ENCODE data around the gene FIGN. TPM values are rescaled to one million over a fixed set of nuclear protein-coding genes. Genes with fewer than 3 reads are reported as not detected.

FIGN gene
- total RNA-seq, 3 donors from 2014 or later = not detected

DNA sequence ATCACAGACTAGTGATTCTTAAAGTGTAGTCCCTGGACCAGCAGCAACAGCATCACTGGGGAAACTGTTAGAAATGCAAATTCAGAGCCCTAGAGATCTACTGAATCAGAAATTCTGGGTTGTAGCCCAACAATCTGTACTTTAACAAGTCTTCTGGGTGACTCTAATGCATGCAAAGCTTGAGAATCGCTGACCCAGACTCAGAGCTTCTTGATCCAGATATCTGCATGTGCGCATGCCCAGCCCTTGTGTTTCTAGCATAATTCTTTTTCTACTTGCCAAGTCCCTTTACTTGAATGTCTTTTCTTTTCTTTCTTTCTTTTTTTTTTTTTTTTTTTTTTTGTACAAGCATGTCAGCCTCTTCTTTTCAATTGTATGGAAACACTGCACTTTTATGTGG, 60.4 kb downstream of the FIGN start:
- no peaks in the 10 kb centered on the region for H3K4me1 Mint-ChIP-seq (ENCODE audit: low read depth)
- no peaks in the 10 kb centered on the region for H3K27me3 Mint-ChIP-seq (ENCODE audit: low read depth)
- DNase-seq (no peak), ATAC-seq (no peak)
- H3K4me3 Mint-ChIP-seq = no peak overlapping the region
- no peaks in the 10 kb centered on the region for H3K9me3 Mint-ChIP-seq
- no peaks in the 10 kb centered on the region for H3K36me3 Mint-ChIP-seq (ENCODE audit: insufficient read depth)

DNA sequence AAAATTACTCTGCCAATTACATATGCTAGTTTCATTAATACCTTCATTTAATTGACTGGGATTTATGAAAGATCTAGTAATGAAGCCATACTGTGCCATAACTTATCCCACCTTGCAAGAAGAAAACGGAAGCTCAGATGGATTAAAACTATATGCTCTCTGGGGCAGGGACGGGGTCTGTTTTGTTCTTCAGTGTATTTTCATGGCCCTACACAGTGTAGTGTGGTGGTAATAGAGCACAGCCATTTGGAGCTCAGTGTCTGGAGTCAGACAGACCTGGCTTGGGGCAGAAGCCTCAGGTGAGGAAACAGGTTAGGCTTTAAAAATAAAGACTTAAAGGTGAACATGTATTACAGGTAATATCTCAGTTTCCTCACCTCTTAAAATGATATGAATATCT, 62.3 kb downstream of the FIGN start:
- no peaks in the 10 kb centered on the region for H3K4me1 Mint-ChIP-seq (ENCODE audit: low read depth)
- no peaks in the 10 kb centered on the region for H3K27me3 Mint-ChIP-seq (ENCODE audit: low read depth)
- H3K4me3 Mint-ChIP-seq = no peak overlapping the region
- no peaks in the 10 kb centered on the region for H3K36me3 Mint-ChIP-seq (ENCODE audit: insufficient read depth)
- no peak for DNase-seq
- ATAC-seq = no peak
- H3K9me3 Mint-ChIP-seq = no peaks in the 10 kb centered on the region

DNA sequence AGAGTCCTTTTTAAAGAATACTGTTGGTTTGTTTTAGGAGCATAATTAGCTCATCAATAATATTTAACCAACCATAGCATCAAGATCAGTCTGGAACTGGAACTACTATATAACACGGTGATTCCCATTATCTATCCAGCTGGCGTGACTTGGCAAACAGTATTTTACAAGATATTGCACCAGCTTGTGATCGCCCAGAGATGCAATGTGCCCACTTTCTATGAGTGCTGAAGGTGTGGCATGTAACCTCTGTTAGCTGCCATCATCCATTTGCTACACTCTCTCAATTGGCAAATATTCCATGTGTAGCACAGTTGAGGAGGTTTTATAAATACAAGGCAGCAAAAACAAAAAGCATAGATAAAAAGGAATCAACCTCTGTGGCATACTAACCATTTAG, 64.9 kb downstream of the FIGN start:
- no peak for DNase-seq
- H3K36me3 Mint-ChIP-seq (ENCODE audit: insufficient read depth) = no peaks in the 10 kb centered on the region
- no peaks in the 10 kb centered on the region for H3K4me1 Mint-ChIP-seq (ENCODE audit: low read depth)
- H3K27me3 Mint-ChIP-seq (ENCODE audit: low read depth) = no peaks in the 10 kb centered on the region
- no peak overlapping the region for H3K4me3 Mint-ChIP-seq
- no peak for ATAC-seq
- H3K9me3 Mint-ChIP-seq = peaks cover 6% of the 10 kb centered on the region

DNA sequence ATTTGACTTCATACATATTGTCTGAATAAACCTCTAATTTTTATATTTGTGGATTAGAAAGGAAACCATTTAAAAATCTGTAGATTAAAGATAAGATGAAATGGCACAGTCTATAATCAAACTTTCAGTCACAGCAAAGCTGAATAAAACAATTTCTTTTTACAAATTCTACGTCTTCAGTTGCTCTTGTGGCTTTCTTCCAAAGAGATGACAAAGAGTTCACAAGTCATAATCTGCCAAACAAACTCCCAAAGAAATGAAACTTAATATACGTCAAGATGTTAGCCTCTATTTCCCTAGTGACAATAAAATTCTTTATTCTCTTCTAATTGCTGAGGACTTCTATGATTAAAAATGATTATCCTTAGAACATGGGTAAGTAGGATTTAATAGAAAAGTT, 66.3 kb downstream of the FIGN start:
- H3K9me3 Mint-ChIP-seq = peaks cover 9% of the 10 kb centered on the region
- no peak overlapping the region for H3K4me3 Mint-ChIP-seq
- H3K4me1 Mint-ChIP-seq (ENCODE audit: low read depth) = no peaks in the 10 kb centered on the region
- H3K36me3 Mint-ChIP-seq (ENCODE audit: insufficient read depth) = no peaks in the 10 kb centered on the region
- ATAC-seq (no peak), DNase-seq (no peak)
- no peaks in the 10 kb centered on the region for H3K27me3 Mint-ChIP-seq (ENCODE audit: low read depth)

DNA sequence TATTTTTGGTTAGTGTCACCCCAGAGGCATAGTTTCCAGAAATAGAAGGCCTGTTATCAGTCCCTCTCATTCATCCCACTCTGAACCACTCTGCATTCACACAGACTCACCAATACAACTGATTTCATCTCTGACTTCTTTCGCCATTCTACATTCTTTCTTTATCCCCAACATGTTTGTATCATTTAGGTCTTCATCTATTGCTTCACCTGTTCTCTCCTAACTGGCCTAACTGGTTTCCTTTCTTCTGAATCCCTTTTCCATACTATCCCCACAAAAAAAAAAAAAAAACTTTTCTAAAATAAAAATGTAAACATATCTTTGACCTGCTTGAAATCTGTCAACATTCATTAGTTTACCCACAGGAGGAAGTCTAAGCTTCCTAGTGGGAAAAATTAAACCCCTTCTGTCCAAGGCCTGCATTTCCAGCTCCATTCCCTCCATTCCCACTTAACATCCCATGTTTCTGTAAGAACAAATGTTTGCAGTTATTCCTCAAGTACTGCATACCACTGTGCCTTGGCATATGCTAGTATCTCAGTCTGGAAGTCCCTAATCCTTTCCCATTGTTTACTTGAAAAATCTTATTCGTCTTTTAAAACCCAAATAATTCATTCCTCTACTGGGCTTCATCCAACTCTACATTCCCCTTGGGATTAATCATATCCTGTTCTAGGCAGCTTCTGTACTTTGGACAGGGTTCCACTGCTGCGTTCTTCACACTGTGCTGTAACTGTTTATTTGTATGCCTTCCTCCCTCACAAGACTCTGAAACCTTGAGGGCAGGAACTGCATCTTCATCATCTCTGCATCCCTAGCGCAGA, 68.5 kb downstream of the FIGN start:
- H3K4me3 Mint-ChIP-seq = no peak overlapping the region
- DNase-seq = no peak
- no peaks in the 10 kb centered on the region for H3K4me1 Mint-ChIP-seq (ENCODE audit: low read depth)
- no peaks in the 10 kb centered on the region for H3K27me3 Mint-ChIP-seq (ENCODE audit: low read depth)
- H3K9me3 Mint-ChIP-seq = peaks cover 11% of the 10 kb centered on the region
- ATAC-seq = no peak
- no peaks in the 10 kb centered on the region for H3K36me3 Mint-ChIP-seq (ENCODE audit: insufficient read depth)

DNA sequence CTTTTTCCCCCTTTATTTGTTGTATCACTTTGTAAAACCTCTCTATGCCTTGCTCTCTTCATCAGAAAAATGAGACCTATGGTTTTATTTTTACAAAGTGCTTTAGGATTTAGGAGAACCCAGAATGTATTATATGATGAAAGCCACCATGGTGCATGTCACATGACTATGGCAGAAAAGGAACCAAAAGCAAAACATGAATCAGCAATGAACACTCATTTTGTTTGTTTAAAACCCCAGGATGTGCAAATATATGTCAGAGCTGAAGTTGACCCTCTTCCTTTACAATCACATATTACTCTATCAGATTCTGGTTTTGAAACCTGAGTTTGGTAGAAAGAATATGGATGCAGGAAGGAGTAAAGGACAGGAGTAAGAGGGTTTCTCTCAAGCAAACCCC, 70.0 kb downstream of the FIGN start:
- no peaks in the 10 kb centered on the region for H3K27me3 Mint-ChIP-seq (ENCODE audit: low read depth)
- no peaks in the 10 kb centered on the region for H3K4me1 Mint-ChIP-seq (ENCODE audit: low read depth)
- DNase-seq (no peak), ATAC-seq (no peak)
- H3K4me3 Mint-ChIP-seq = no peak overlapping the region
- H3K9me3 Mint-ChIP-seq = peaks cover 11% of the 10 kb centered on the region
- no peaks in the 10 kb centered on the region for H3K36me3 Mint-ChIP-seq (ENCODE audit: insufficient read depth)

GRCh38 chr2:163665051-163665450, 70.8 kb downstream of the FIGN start:
- DNase-seq (no peak), ATAC-seq (no peak)
- H3K27me3 Mint-ChIP-seq (ENCODE audit: low read depth) = no peaks in the 10 kb centered on the region
- H3K9me3 Mint-ChIP-seq = peaks cover 15% of the 10 kb centered on the region
- no peaks in the 10 kb centered on the region for H3K36me3 Mint-ChIP-seq (ENCODE audit: insufficient read depth)
- H3K4me3 Mint-ChIP-seq = no peak overlapping the region
- no peaks in the 10 kb centered on the region for H3K4me1 Mint-ChIP-seq (ENCODE audit: low read depth)

- ATAC-seq (no peak), DNase-seq (no peak)
- Mint-ChIP-seq H3K27me3 (ENCODE audit: low read depth) (no peaks in the 10 kb centered on the region), H3K4me3 (no peak overlapping the region), H3K9me3 (peaks cover 15% of the 10 kb centered on the region), H3K36me3 (ENCODE audit: insufficient read depth) (no peaks in the 10 kb centered on the region), H3K4me1 (ENCODE audit: low read depth) (no peaks in the 10 kb centered on the region)
Observed at GRCh38 chr2:163664610-163665009, 71.2 kb downstream of the FIGN start.

DNA sequence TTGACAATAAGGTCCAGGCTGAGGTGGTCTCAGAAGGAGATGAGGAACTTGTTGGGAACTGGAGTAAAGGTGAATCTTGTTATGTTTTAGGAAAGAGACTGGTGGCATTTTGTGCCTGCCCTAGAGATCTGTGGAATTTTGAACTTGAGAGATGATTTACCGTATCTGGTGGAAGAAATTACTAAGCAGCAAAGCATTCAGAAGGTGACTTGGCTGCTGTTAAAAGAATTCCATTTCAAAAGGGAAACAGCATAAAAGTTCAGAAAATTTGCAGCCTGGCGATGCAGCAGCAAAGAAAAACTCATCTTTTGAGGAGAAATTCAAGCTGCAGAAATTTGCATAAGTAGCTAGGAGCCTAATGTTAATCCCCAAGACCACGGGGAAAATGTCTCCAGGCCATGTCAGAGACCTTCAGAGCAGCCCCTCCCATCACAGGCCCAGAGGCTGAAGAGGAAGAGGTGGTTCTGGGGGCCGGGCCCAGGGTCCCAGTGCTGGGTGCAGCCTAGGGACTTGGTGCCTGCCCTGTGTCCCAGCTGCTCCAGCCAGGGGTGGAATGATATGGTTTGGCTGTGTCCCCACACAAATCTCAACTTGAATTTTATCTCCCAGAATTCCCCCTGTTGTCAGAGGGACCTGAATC, 73.5 kb downstream of the FIGN start:
- H3K36me3 Mint-ChIP-seq (ENCODE audit: insufficient read depth) = no peaks in the 10 kb centered on the region
- H3K4me1 Mint-ChIP-seq (ENCODE audit: low read depth) = no peaks in the 10 kb centered on the region
- H3K4me3 Mint-ChIP-seq = no peak overlapping the region
- no peaks in the 10 kb centered on the region for H3K27me3 Mint-ChIP-seq (ENCODE audit: low read depth)
- DNase-seq (no peak), ATAC-seq (no peak)
- H3K9me3 Mint-ChIP-seq = peaks cover 25% of the 10 kb centered on the region

DNA sequence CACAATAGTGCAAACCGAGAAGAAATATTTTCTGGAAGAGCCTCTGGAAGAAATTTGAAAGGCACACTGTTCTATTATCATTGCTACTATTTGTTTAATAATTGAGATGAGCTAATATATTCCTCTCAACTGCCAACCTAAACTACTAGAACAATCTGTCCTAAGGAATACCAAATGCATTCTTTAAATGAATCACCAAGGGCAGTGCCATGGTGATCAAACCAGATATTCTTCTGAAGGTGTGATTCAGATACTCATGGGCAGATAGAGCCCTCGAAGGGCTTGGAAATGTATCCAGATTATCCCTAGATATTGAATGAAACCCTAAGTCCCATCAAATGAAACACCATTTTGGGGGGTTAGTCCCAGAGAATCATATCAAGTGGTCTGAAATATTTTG, 76.6 kb downstream of the FIGN start:
- DNase-seq = no peak
- H3K9me3 Mint-ChIP-seq = peaks cover 18% of the 10 kb centered on the region

DNA sequence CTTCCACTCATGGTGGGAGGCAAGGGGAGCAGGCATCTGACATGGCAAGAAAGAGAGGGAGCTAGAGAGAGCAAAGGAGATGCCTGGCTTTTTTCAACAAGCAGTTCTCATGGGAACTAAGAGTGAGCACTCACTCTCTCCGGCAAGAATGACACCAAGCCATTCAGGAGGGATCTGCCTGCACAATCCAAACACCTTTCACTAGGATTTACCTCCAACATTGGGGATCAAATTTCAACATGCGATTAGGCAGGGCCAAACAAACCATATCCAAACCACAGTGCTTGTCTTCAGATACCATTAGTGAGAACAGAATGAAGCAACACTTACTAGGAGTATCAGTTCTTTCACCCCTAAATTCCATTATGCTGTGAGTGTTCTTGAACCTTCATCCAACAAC, 77.3 kb downstream of the FIGN start:
- no peak for DNase-seq
- no peaks in the 10 kb centered on the region for H3K27me3 Mint-ChIP-seq (ENCODE audit: low read depth)
- ATAC-seq = no peak

More for the DNA sequence above, 76.6 kb downstream of the FIGN start:
- H3K36me3 Mint-ChIP-seq (ENCODE audit: insufficient read depth) = no peaks in the 10 kb centered on the region
- no peaks in the 10 kb centered on the region for H3K4me1 Mint-ChIP-seq (ENCODE audit: low read depth)
- H3K27me3 Mint-ChIP-seq (ENCODE audit: low read depth) = no peaks in the 10 kb centered on the region
- no peak for ATAC-seq
- H3K4me3 Mint-ChIP-seq = no peak overlapping the region

GRCh38 chr2:163657281-163657656, 78.5 kb downstream of the FIGN start:
- Mint-ChIP-seq H3K9me3 (peaks cover 16% of the 10 kb centered on the region), H3K4me1 (ENCODE audit: low read depth) (no peaks in the 10 kb centered on the region), H3K4me3 (no peak overlapping the region), H3K36me3 (ENCODE audit: insufficient read depth) (no peaks in the 10 kb centered on the region), H3K27me3 (ENCODE audit: low read depth) (no peaks in the 10 kb centered on the region)
- ATAC-seq = no peak
- DNase-seq = no peak

More for the DNA sequence above, 77.3 kb downstream of the FIGN start:
- Mint-ChIP-seq H3K4me1 (ENCODE audit: low read depth) (no peaks in the 10 kb centered on the region), H3K4me3 (no peak overlapping the region), H3K36me3 (ENCODE audit: insufficient read depth) (no peaks in the 10 kb centered on the region), H3K9me3 (peaks cover 18% of the 10 kb centered on the region)

DNA sequence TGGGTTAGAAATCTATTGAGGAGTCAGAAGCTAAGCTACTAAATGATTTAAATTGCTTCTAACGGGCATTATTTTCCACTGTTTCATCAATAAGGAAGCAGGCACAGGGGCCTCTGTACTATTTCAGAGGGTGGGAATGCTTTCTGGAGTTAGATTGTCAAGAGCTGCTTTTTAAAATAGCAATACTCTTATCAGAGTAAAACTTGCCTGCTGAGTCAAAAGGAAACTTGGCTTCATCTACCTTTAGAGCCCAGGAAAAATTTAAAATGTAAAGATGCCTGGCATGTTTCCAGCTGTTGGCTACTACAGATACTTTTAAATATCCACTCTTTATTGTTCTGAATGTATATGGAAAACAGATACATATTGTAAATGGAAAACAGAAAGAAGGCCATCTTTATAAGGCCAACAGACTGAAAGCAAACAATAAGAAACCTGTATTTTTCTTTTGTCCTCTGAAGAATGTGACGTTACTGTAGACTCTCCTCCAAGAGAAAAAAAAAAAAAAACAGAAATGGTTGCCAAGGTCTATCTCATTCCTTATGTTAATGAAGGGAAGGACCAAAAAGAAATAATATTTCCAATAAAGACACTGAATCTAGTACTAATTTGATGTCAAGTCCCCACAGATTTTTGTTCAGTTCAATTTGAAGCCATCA, 79.1 kb downstream of the FIGN start:
- Mint-ChIP-seq H3K9me3 (peaks cover 16% of the 10 kb centered on the region), H3K4me3 (no peak overlapping the region), H3K36me3 (ENCODE audit: insufficient read depth) (no peaks in the 10 kb centered on the region), H3K27me3 (ENCODE audit: low read depth) (no peaks in the 10 kb centered on the region), H3K4me1 (ENCODE audit: low read depth) (no peaks in the 10 kb centered on the region)
- ATAC-seq (no peak), DNase-seq (no peak)

GRCh38 chr2:163655667-163656066, 80.1 kb downstream of the FIGN start:
- Mint-ChIP-seq H3K27me3 (ENCODE audit: low read depth) (no peaks in the 10 kb centered on the region), H3K4me1 (ENCODE audit: low read depth) (no peaks in the 10 kb centered on the region), H3K9me3 (peaks cover 16% of the 10 kb centered on the region), H3K36me3 (ENCODE audit: insufficient read depth) (no peaks in the 10 kb centered on the region), H3K4me3 (no peak overlapping the region)
- DNase-seq = no peak
- ATAC-seq = no peak

DNA sequence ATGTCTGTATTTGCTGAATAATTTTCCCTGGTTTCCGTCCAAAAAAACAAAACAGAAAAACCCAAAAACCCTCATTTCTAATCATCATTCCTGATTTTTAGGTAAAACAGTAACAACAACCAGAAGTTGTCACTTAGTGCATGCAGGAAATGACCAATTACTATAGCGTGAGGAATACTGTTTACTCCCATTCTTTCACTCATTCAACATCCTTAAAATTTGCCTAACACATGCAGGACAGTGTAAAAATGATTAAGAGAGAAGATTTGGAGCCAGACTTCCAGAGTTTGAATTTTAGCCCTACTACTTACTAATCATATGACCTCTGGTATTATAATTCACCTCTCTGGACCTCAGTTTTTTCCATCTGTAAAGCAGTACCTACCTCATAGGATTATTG, 83.1 kb downstream of the FIGN start:
- DNase-seq (no peak), ATAC-seq (no peak)
- H3K36me3 Mint-ChIP-seq (ENCODE audit: insufficient read depth) = no peaks in the 10 kb centered on the region
- H3K4me3 Mint-ChIP-seq = no peak overlapping the region
- no peaks in the 10 kb centered on the region for H3K4me1 Mint-ChIP-seq (ENCODE audit: low read depth)
- H3K27me3 Mint-ChIP-seq (ENCODE audit: low read depth) = no peaks in the 10 kb centered on the region
- peaks cover 5% of the 10 kb centered on the region for H3K9me3 Mint-ChIP-seq

Data from activated T-cell treated with anti-CD3 and anti-CD28 coated beads, Interleukin-2, amount 50 U/mL, for 4 hours (primary cell).